Immature natural killer cell (primary cell): ENCODE measurements around the gene FILIP1L. TPM values are rescaled to one million over a fixed set of nuclear protein-coding genes. Genes with fewer than 3 reads are reported as not detected.

Experiments used
- DNase-seq, 3 donors: peaks; one replicate each; pipeline ENCODE4 v3.0.0; 2022; ENCODE audit warnings: mixed read lengths in 1 of 3
- H3K27ac Mint-ChIP-seq, 6 donors: one replicate each; pipeline ENCODE4 v1.8.0; 2020; ENCODE audit warnings: mixed read lengths in 6 of 6, mild to moderate bottlenecking in 5 of 6, inconsistent platforms in 4 of 6, moderate library complexity in 3 of 6
- H3K27me3 Mint-ChIP-seq, 3 donors: one replicate each; pipeline ENCODE4 v1.8.0; 2020 to 2021; ENCODE audit warnings: low read depth in 3 of 3, mild to moderate bottlenecking in 3 of 3, mixed read lengths in 3 of 3, moderate library complexity in 3 of 3, inconsistent platforms in 1 of 3
- H3K36me3 Mint-ChIP-seq, 3 donors: one replicate each; pipeline ENCODE4 v1.8.0; 2020; ENCODE audit warnings: mixed read lengths in 3 of 3, inconsistent platforms in 2 of 3, mild to moderate bottlenecking in 2 of 3
- H3K4me1 Mint-ChIP-seq, 2 donors: one replicate each; pipeline ENCODE4 v1.8.0; 2020; ENCODE audit warnings: inconsistent platforms in 2 of 2, mild to moderate bottlenecking in 2 of 2, mixed read lengths in 2 of 2, moderate library complexity in 1 of 2
- H3K4me3 Mint-ChIP-seq, 5 donors: one replicate each; pipeline ENCODE4 v1.8.0; 2020; ENCODE audit warnings: mild to moderate bottlenecking in 5 of 5, mixed read lengths in 5 of 5, inconsistent platforms in 3 of 5, moderate library complexity in 3 of 5
- H3K9me3 Mint-ChIP-seq, 6 donors: one replicate each; pipeline ENCODE4 v1.8.0; 2020; ENCODE audit warnings: mild to moderate bottlenecking in 6 of 6, mixed read lengths in 6 of 6, inconsistent platforms in 4 of 6, moderate library complexity in 3 of 6
- polyA plus RNA-seq, 3 donors: library from polyadenylated mRNA; unstranded; fragments of 300-500 nt; fragmentation: Illumina TruSeq; gene quantifications; one replicate each; pipeline ENCODE4 v1.2.3, GENCODE V29; 2021

The FILIP1L gene
- polyA plus RNA-seq, 3 donors from 2014 or later: 0.09 TPM; not detected in 2

DNA sequence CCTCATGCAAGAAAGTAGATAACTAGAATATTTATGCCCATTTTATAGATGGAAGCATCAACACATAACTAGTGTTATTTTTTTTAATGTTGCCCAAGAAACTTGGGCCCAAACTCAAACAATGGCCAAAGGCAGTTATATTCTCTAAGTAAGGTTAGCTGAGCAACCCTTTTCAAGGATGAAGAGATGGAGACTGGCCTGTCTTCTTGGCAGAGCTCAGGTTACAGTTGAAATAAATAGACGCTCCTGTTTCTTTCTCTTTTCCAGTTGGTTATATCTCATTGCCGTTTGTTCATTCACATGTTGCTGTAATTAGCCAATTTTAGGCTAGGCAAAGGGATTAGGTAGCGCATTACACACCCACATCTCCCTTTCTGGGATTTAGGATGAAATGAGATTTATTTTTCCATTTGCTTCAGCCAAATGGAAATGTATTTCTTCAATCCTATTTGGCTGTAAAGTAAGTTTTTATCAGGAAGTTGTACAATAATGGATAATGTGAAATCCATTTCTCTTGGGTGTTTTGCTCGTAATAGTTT is 203.5 kb downstream of the FILIP1L start:
- Mint-ChIP-seq H3K27ac (no peak overlapping the region), H3K4me3 (no peak overlapping the region), H3K36me3 (no peaks in the 10 kb centered on the region), H3K4me1 (no peaks in the 10 kb centered on the region), H3K27me3 (peaks cover 0 to 2% (median 0%) of the 10 kb centered on the region in 3 donors), H3K9me3 (no peaks in the 10 kb centered on the region)
- DNase-seq: no peak

DNA sequence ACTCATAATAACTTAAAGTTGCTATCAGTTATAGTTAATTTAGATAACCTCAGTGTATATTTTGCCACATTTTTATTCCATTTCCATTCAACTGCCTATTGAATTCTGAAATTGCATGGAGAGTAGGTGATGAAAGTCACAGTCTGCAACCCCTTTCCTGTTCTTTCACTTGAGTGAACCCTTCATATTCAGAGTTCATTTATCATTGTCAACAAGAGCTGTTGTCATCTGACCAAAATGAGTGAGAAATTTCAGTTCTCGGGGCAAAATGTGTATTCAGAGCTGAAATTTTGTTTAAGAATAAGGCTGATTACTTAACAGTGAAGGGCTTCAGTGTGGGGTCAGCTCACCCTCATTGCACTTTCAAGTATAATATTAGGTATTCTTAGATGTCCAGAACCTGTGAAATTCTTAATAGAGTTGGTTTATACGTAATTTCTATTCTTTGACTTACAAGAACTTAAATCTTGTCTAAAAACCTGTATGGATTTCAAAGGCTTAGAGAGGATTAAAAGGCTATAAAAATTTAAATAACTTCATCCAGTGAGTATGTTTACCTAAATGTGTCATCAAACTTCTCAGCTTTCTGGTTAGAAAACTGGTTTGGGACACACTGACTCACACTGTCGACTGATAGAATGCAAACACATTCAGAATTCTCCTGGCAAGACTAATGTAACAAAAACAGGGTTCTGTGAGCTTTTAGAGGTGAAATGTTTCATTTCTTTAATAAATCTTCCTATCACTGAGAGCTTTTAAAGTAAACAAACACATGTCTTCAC is 204.4 kb downstream of the FILIP1L start:
- Mint-ChIP-seq H3K36me3 (no peaks in the 10 kb centered on the region), H3K9me3 (no peaks in the 10 kb centered on the region), H3K27me3 (no peaks in the 10 kb centered on the region), H3K4me3 (no peak overlapping the region), H3K4me1 (no peaks in the 10 kb centered on the region), H3K27ac (no peak overlapping the region)
- DNase-seq: no peak

DNA sequence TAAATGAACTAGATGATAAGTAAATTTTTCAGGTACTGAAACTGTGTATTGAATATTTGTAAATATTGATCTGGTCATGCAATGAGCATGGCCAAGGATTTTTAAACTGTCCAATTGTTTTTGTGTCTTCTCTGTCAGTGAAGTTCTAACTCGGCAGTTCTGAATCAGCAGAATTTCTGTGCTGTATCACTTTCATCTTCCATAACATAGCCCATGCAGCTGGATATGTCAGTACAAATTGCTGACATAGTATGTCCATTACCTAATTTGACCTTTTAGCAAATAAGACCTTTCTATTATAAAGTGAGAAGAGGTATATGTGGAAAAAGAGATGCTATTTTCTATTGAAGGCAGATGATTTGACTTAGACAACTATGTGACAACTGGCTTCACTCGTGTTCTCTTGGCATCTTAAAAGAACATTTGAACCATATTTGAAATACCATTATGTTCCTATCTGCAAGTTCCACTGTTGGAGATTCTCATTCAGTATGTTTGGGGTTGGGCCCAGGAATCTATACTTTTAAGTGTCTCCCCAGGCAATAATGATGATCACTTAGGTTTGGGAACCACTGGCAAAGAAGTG is 206.2 kb downstream of the FILIP1L start:
- Mint-ChIP-seq H3K4me1 (no peaks in the 10 kb centered on the region), H3K27ac (no peak overlapping the region), H3K27me3 (no peaks in the 10 kb centered on the region), H3K4me3 (no peak overlapping the region), H3K36me3 (no peaks in the 10 kb centered on the region), H3K9me3 (no peaks in the 10 kb centered on the region)
- DNase-seq: no peak

DNA sequence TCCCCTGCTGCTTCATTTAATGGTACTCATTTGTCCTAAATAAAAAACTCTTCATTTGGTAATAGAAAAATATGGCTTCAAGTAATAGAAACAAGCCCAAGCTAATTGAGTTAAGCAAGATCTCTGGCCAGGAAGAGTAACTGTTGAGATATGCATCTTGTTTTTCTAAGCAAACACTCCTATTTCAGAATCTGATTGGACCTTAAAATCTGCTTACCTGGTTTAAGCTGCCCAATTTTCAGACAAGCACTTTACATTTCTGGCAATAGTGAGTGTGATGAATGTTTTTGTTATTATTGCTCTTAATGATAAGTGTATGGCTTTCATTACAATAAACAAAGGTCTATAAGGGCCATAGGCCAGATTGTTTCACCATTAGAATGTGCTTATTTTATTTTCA is 210.4 kb downstream of the FILIP1L start:
- no peaks in the 10 kb centered on the region for H3K4me1 Mint-ChIP-seq
- H3K9me3 Mint-ChIP-seq: no peaks in the 10 kb centered on the region
- H3K4me3 Mint-ChIP-seq: no peak overlapping the region
- H3K27ac Mint-ChIP-seq: no peak overlapping the region
- DNase-seq: no peak
- H3K27me3 Mint-ChIP-seq: no peaks in the 10 kb centered on the region
- no peaks in the 10 kb centered on the region for H3K36me3 Mint-ChIP-seq

DNA sequence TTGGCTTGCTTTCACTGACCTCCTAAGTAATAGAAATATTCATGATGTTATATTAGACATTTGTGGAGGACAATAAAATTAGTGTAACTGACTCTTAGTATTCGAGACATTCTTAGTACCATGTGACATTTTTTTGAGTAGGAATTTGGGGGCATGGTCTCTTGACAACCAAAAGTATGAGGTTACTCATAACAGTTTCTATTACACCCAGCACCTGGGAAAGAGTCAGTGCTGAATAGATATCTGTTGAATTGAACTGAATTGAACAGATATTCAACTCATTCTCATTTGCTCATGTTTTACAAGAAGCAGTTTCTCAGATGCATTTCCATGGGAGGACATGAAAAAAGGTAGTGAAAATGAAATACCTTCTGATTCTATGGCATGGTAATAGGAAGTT is 212.2 kb downstream of the FILIP1L start:
- Mint-ChIP-seq H3K9me3 (no peaks in the 10 kb centered on the region), H3K27me3 (no peaks in the 10 kb centered on the region), H3K36me3 (no peaks in the 10 kb centered on the region), H3K4me3 (no peak overlapping the region), H3K4me1 (no peaks in the 10 kb centered on the region), H3K27ac (no peak overlapping the region)
- no peak for DNase-seq

DNA sequence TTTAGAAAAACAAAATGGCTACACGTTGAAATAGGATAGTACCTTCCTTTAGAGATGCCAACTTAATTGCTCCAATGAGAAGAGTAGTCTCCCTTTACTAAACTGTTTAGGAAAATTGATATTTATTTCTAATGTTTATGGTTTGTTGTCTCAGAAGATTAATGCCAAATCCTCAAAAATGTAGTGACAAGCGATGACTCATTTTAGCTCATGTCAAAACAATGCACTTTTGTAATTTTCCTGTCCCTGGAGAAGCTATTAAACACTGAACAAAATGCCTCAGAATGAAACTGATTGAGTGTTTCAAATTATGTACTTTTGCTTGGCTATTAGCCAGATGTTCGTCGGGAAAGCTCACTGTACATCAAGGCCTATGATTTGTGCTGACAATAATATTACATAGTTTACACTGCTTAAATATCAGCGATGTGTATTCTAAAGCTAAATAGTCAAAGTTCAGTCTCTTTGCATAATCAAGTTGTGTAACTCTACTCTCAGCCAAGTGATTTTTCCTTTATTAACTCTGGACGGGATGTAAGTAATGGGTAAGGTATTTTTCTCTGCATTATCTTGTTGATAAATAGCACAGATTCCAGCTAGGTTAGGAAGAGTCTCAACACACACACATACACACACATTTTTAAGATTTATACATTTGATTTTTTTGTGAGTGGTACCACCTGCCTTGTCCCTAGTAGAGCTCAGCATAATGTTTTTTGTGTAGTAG is 212.9 kb downstream of the FILIP1L start:
- Mint-ChIP-seq H3K36me3 (no peaks in the 10 kb centered on the region), H3K4me1 (no peaks in the 10 kb centered on the region), H3K27me3 (no peaks in the 10 kb centered on the region), H3K27ac (no peak overlapping the region), H3K4me3 (no peak overlapping the region), H3K9me3 (no peaks in the 10 kb centered on the region)
- DNase-seq: no peak

DNA sequence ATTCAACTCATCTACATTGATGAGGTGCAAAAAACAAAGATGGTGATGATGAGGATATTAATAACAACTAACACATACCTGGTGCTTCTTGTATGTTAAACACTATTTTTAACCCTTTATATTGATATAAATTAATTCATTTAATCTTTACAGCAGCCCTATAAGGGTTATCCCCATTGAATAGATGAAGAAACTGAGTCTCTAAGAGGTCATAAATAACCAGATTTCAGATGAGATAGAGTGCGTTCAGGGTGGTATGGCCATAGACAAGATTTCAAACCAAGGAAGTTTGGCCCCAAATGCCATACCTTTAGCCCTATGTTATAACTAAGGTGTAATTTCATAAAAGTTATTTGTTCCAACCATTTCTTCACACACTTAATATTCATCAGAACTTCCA is 214.1 kb downstream of the FILIP1L start:
- DNase-seq: no peak
- Mint-ChIP-seq H3K4me1 (peaks cover 1 to 6% of the 10 kb centered on the region in 2 donors), H3K27ac (no peak overlapping the region), H3K4me3 (no peak overlapping the region), H3K27me3 (no peaks in the 10 kb centered on the region), H3K9me3 (no peaks in the 10 kb centered on the region), H3K36me3 (no peaks in the 10 kb centered on the region)

DNA sequence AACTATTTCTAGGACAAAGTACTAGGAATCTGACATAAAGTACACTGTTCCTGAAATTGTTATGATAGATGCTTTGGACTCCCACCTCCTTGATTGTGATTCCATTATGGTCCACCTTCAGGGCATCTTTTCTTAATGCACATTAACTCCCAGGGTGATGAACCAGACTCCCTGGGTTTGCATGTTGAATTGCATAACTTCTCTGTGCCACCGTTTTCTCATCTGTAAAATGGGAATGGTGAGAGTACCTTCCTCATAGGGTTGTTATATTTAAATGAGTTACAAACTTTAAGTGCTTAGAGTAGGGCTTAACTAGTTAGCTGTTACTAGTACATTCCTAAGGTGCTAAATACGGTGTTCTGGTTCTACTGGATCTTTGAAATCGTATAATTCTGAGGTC is 214.7 kb downstream of the FILIP1L start:
- H3K27me3 Mint-ChIP-seq: no peaks in the 10 kb centered on the region
- no peak for DNase-seq
- peaks cover 1 to 8% of the 10 kb centered on the region in 2 donors for H3K4me1 Mint-ChIP-seq
- no peak overlapping the region for H3K27ac Mint-ChIP-seq
- no peak overlapping the region for H3K4me3 Mint-ChIP-seq
- H3K9me3 Mint-ChIP-seq: no peaks in the 10 kb centered on the region
- no peaks in the 10 kb centered on the region for H3K36me3 Mint-ChIP-seq

DNA sequence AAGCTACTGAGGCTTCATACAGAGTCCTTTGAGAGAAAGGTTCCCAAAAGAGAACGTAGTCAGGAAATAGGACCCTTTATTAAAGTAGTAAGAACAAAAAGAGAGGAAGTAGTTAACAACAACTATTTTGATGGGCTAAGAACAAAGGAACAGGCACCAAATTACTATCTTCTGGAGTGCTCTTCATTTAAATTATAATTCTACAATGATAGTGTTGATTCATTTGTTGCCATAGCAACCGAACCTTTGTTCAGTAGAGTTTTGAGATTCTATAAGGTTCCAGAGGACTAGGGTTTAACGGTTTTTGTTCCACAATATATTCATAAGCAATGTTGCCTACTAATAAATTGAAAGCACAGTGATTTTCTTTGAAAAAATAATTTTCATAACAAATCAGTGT is 217.8 kb downstream of the FILIP1L start:
- no peak for DNase-seq
- H3K9me3 Mint-ChIP-seq: no peaks in the 10 kb centered on the region
- no peaks in the 10 kb centered on the region for H3K36me3 Mint-ChIP-seq
- no peaks in the 10 kb centered on the region for H3K27me3 Mint-ChIP-seq
- no peak overlapping the region for H3K27ac Mint-ChIP-seq
- H3K4me1 Mint-ChIP-seq: peaks cover 1 to 8% of the 10 kb centered on the region in 2 donors
- H3K4me3 Mint-ChIP-seq: no peak overlapping the region

DNA sequence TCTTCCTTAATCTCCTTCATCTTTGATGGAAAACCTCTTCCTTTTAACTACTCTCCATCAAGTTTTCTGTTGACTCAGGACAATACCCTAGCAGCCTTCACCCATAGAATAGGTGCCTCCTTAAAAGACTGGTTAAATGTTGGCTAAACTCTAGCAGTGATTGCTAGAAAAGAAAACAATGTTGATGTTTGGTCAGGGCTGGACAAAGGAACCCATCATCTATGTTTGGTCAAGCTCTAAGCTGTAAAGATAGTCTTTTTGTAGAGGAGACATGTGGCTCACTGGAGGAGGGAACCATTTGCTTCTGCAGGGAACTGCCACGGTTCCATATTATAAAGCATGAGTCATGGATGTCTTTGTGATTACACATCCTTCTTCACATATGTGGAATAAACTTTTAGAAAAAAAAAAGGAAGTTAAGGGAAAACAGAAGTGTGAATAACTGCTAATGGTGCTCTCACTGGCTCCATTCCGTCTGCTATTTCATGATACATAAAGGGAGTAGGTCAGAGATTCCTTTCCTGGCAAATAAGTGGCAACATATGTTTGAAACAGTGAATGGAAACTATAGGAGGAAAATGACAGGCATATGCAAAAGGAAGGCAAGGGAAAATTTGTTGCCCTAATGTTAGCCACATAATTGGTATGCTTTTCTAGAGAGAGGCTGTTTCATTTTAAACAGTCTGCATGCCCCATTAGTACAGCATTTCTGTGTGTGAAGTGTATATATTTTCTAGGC is 218.4 kb downstream of the FILIP1L start:
- peaks cover 1 to 8% of the 10 kb centered on the region in 2 donors for H3K4me1 Mint-ChIP-seq
- H3K4me3 Mint-ChIP-seq: no peak overlapping the region
- H3K9me3 Mint-ChIP-seq: no peaks in the 10 kb centered on the region
- H3K27me3 Mint-ChIP-seq: no peaks in the 10 kb centered on the region
- no peaks in the 10 kb centered on the region for H3K36me3 Mint-ChIP-seq
- no peak overlapping the region for H3K27ac Mint-ChIP-seq
- DNase-seq: no peak

DNA sequence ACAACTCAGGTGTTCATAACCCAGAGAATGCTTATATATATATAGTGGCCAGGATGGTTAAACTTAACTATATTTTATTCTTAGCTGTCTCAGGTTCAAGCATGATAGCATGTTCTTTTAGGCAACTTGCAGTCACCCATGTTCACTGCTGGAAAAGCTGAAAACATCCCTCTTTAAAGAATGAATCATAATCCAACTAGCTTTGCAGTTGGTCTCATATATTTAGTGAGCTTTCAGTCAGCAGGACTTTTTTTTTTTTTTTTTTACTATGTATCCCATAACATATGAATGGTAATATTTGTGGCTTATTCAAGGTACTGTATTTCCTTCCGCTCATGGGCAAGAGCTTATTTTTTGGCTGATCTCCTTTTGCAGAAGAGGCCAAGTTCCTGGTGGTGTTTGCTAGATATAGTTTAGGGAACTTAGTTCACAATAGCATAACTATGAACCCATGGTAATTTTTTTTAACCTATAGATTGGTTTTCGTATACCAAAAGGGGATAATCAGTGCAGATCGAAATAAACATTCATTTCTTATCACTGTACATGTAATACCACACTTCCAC is 219.1 kb downstream of the FILIP1L start:
- no peak overlapping the region for H3K27ac Mint-ChIP-seq
- no peaks in the 10 kb centered on the region for H3K27me3 Mint-ChIP-seq
- peaks cover 1 to 8% of the 10 kb centered on the region in 2 donors for H3K4me1 Mint-ChIP-seq
- no peak for DNase-seq
- no peak overlapping the region for H3K4me3 Mint-ChIP-seq
- no peaks in the 10 kb centered on the region for H3K36me3 Mint-ChIP-seq
- no peaks in the 10 kb centered on the region for H3K9me3 Mint-ChIP-seq

DNA sequence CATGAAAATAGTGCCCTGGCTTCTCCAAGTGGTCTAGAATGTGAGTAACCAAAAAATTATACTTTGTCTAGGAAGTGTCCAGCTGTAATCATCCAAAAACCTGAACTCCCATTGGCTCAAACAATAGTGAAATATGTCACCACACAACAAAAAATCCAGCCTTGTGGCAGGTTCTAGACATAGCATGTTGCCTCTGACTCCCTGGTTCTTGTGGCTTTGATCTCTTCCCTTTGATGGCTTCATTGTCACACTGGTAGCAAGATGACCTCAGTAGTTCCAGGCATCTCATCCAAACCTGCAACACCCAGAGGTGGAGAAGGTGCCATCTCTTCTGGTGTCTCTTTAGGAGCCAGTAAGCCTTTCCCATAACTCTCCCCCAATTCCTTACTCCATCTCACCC is 222.0 kb downstream of the FILIP1L start:
- Mint-ChIP-seq H3K36me3 (no peaks in the 10 kb centered on the region), H3K4me3 (no peak overlapping the region), H3K27ac (no peak overlapping the region), H3K27me3 (no peaks in the 10 kb centered on the region), H3K9me3 (no peaks in the 10 kb centered on the region), H3K4me1 (peaks cover 1 to 8% of the 10 kb centered on the region in 2 donors)
- DNase-seq: no peak

DNA sequence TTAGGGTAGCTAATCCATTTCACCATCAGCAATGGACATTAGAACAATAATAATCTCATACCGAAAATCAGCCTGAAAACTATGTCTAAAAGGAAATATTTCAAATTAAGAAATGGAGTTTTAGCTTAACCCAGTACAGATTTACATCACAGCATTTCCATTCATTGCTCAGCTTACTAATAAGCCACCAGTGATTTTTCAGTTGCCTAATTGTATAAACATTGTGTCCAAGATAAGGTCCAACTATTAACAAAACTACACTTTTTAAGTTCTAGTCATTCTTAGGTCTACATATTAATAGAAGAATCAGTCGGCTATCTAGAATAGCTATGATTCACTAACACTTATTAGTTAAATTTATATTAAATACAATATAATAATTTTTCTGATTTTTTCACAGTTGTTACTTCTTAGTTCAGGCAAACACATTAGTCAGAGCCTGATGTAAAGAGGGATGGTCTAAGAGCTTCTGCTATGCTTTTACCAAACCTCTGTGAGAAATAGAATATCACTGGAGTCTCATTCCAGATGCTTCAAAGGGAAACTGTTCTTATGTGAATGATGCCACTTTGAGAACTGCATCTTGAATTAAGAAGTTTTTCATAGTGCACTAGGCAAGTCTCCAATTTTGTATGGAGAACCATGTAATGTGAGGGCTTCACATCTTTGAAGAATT is 222.6 kb downstream of the FILIP1L start:
- Mint-ChIP-seq H3K27ac (no peak overlapping the region), H3K36me3 (no peaks in the 10 kb centered on the region), H3K4me3 (no peak overlapping the region), H3K4me1 (peaks cover 1 to 8% of the 10 kb centered on the region in 2 donors), H3K27me3 (no peaks in the 10 kb centered on the region), H3K9me3 (no peaks in the 10 kb centered on the region)
- no peak for DNase-seq
